ENCODE measurements around the gene PIN1.
"Not testable (repeated sequence)": the region's sequence is repeated elsewhere in the genome, so short reads cannot be mapped to it uniquely, and the experiment has no call there.

The PIN1 gene

DNA sequence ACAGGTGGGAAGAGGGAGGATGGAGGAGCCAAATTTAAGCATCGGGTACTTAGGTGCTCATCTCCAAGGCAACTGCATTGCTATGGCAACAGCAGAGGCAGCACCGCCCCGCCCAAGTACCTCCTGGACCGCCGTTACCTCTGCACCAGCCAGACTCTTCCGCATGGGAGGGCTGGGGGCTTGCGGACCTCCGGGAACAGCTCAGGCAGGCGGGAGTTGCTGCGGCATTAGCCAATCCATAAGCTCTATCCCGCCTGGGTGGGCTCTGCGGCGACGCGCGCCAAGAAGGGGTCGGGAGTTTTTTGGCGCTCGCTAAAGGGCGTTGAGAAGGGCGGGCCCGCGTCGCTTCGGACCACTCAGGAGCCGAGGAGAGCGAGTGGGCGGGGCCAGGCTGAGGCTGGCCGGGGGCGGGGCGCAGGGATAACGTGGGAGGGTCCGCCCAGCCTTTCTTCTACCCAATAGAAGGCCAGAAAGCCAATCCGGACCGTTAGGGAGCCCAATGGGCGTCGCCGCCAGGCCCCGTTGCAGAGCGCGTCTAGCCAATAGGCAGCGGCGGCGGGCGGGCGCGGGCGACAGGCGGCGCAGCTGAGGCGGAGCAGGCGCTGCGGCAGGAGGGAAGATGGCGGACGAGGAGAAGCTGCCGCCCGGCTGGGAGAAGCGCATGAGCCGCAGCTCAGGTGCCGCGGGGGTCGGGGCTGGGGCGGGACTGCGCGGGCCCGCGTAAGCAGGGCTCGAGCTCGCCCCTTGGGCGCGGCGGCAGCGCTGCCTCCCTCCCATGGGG lies at the start of gene PIN1:
PIN1 (plus strand) TSS at position 593 of the 781 bp plus-strand sequence; CDS start at position 620, 27 bp downstream.
- TF ChIP-seq, protein P1, sequence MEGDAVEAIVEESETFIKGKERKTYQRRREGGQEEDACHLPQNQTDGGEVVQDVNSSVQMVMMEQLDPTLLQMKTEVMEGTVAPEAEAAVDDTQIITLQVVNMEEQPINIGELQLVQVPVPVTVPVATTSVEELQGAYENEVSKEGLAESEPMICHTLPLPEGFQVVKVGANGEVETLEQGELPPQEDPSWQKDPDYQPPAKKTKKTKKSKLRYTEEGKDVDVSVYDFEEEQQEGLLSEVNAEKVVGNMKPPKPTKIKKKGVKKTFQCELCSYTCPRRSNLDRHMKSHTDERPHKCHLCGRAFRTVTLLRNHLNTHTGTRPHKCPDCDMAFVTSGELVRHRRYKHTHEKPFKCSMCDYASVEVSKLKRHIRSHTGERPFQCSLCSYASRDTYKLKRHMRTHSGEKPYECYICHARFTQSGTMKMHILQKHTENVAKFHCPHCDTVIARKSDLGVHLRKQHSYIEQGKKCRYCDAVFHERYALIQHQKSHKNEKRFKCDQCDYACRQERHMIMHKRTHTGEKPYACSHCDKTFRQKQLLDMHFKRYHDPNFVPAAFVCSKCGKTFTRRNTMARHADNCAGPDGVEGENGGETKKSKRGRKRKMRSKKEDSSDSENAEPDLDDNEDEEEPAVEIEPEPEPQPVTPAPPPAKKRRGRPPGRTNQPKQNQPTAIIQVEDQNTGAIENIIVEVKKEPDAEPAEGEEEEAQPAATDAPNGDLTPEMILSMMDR (IDR thresholded peaks at IDR 0.05; ENCODE audit: low read depth, low read length) = peak; percentile 27
- peak; percentile 95 for DNase-seq (ENCODE audit: extremely low read depth, low read depth)

GRCh38 chr19:9785367-9786331 lies 49.5 kb upstream of the PIN1 start:
- TF ChIP-seq, protein P1 (IDR thresholded peaks at IDR 0.05; ENCODE audit: low read depth, low read length) = no peak

GRCh38 chr19:9786342-9786741 lies 48.8 kb upstream of the PIN1 start:
- no peak for DNase-seq (ENCODE audit: extremely low read depth, low read depth)
- TF ChIP-seq, protein P1 (IDR thresholded peaks at IDR 0.05; ENCODE audit: low read depth, low read length) = no peak

More at GRCh38 chr19:9785367-9786331, 49.5 kb upstream of the PIN1 start:
- DNase-seq (ENCODE audit: extremely low read depth, low read depth) = peak; percentile 91

DNA sequence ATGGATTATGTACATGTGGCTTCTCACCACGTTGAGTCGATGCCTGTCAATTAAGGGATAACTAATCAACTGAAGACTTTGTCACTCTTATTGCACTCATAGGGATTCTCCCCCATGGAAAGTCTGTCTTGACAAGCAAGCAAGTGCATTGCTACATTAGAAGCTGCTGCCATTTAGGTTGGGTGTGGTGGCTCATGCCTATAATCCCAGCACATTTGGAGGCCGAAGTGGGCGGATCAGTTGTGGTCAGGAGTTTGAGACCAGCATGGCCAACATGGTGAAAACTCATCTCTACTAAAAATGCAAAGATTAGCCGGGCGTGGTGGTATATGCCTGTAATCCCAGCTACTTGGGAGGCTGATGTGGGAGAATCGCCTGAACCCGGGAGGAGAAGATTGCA lies 48.3 kb upstream of the PIN1 start:
- TF ChIP-seq, protein P1 (IDR thresholded peaks at IDR 0.05; ENCODE audit: low read depth, low read length) = no peak
- no peak for DNase-seq (ENCODE audit: extremely low read depth, low read depth)

DNA sequence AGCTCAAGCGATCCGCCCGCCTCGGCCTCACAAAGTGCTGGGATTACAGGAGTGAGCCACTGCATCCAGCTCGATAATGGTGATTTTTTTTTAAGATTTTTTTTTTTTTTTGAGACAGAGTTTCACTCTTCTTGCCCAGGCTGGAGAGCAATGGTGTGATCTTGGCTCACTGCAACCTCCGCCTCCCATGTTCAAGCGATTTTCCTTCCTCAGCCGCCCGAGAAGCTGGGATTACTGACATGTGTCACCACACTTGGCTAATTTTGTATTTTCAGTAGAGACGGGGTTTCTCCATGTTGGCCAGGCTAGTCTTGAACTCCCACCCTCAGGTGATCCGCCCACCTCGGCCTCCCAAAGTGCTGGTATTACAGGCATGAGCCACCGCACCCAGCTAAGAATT lies 46.5 kb upstream of the PIN1 start:
- not testable (repeated sequence) for DNase-seq (ENCODE audit: extremely low read depth, low read depth)

- TF ChIP-seq, protein P1 (IDR thresholded peaks at IDR 0.05; ENCODE audit: low read depth, low read length) = no peak
- no peak for DNase-seq (ENCODE audit: extremely low read depth, low read depth)
These were observed 46.1 kb upstream of the PIN1 start for GRCh38 chr19:9789066-9789465.

GRCh38 chr19:9789579-9789978 lies 45.5 kb upstream of the PIN1 start:
- DNase-seq (ENCODE audit: extremely low read depth, low read depth) = not testable (repeated sequence)

- DNase-seq (ENCODE audit: extremely low read depth, low read depth) = not testable (repeated sequence)
These were observed 44.1 kb upstream of the PIN1 start for GRCh38 chr19:9791073-9791367.
